ENCODE results near the gene POLG2. TPM values are rescaled to one million over a fixed set of nuclear protein-coding genes. Genes with fewer than 3 reads are reported as not detected.

POLG2 gene
- total and polyA plus RNA-seq, 11 donors, result 1.4 to 8.7 (median 5.7) TPM

- no peaks in the 10 kb centered on the region for H3K4me1 ChIP-seq
- H3K36me3 ChIP-seq, result peaks cover 0 to 99% (median 91%) of the 10 kb centered on the region in 9 donors
- intact Hi-C loops (cut with DNase I), result loop anchor here in 1 of 10 donors (10.0 kb wide), 1 partner anchor 106 kb away; no protein-coding TSS in a partner anchor
- no peaks in the 10 kb centered on the region for H3K27me3 ChIP-seq
- ATAC-seq (peak in 3 of 4 donors; percentile 24 to 54 (median 53)), DNase-seq (no peak)
- no peak for TF ChIP-seq POLR2A (IDR thresholded peaks at IDR 0.05)
- no peak for TF ChIP-seq CTCF (IDR thresholded peaks at IDR 0.05)
- no peaks in the 10 kb centered on the region for H3K9me3 ChIP-seq
- H3K4me3 ChIP-seq, result no peak overlapping the region
- 77 to 90% (median 84%) methylated on average over 7 of the region's 7 CpGs for WGBS, 4 donors
- no peak overlapping the region for H3K27ac ChIP-seq
Observed at GRCh38 chr17:64538508-64539130, 41.8 kb upstream of the POLG2 start.

GRCh38 chr17:64537488-64537887 is 40.6 kb upstream of the POLG2 start:
- no peaks in the 10 kb centered on the region for H3K9me3 ChIP-seq
- DNase-seq, result no peak
- intact Hi-C loops (cut with DNase I), result loop anchor here in 1 of 10 donors (10.0 kb wide), 1 partner anchor 107 kb away; no protein-coding TSS in a partner anchor
- WGBS, 4 donors, result 46 to 63% (median 61%) methylated on average over 5 of the region's 5 CpGs
- no peak overlapping the region for H3K27ac ChIP-seq
- peaks cover 0 to 2% (median 0%) of the 10 kb centered on the region in 12 donors for H3K4me1 ChIP-seq
- TF ChIP-seq POLR2A (IDR thresholded peaks at IDR 0.05) (no peak), CTCF (IDR thresholded peaks at IDR 0.05) (no peak)
- H3K27me3 ChIP-seq, result no peaks in the 10 kb centered on the region
- H3K4me3 ChIP-seq, result no peak overlapping the region
- ATAC-seq, result no peak
- peaks cover 0 to 99% (median 92%) of the 10 kb centered on the region in 9 donors for H3K36me3 ChIP-seq

- peaks cover 0 to 100% (median 92%) of the 10 kb centered on the region in 9 donors for H3K36me3 ChIP-seq
- 84 to 88% (median 88%) methylated on average over 2 of the region's 2 CpGs for WGBS, 4 donors
Observed at GRCh38 chr17:64536913-64537312, 40.1 kb upstream of the POLG2 start.

More at GRCh38 chr17:64536913-64537312, 40.1 kb upstream of the POLG2 start:
- H3K27me3 ChIP-seq, result no peaks in the 10 kb centered on the region
- no peak for ATAC-seq
- TF ChIP-seq CTCF (IDR thresholded peaks at IDR 0.05) (no peak), POLR2A (IDR thresholded peaks at IDR 0.05) (no peak)
- H3K9me3 ChIP-seq, result no peaks in the 10 kb centered on the region
- H3K27ac ChIP-seq, result no peak overlapping the region
- H3K4me3 ChIP-seq, result no peak overlapping the region
- intact Hi-C loops (cut with DNase I), result loop anchor here in 1 of 10 donors (10.0 kb wide), 1 partner anchor 108 kb away; no protein-coding TSS in a partner anchor
- no peak for DNase-seq
- peaks cover 0 to 7% (median 0%) of the 10 kb centered on the region in 12 donors for H3K4me1 ChIP-seq
